ENCODE data around the gene INSC. TPM values are rescaled to one million over a fixed set of nuclear protein-coding genes. Genes with fewer than 3 reads are reported as not detected.

The INSC gene
- total RNA-seq, 1 donor from 2014 or later = 4.2 TPM

GRCh38 chr11:15123849-15124248 is 9.1 kb downstream of the INSC start:
- H3K4me3 ChIP-seq (ENCODE audit: low read length in 3 of 3) = no peak overlapping the region
- H3K36me3 ChIP-seq (ENCODE audit: control insufficient read depth in 3 of 3, insufficient read depth in 3 of 3, low read length in 3 of 3) = no peaks in the 10 kb centered on the region
- no peak overlapping the region for H3K9ac ChIP-seq (ENCODE audit: low read depth in 1 of 3, low read length in 3 of 3)
- H3K27ac ChIP-seq (ENCODE audit: low read depth, low read length) = no peak overlapping the region
- no peaks in the 10 kb centered on the region for H3K9me3 ChIP-seq (ENCODE audit: control insufficient read depth in 3 of 3, low read length in 3 of 3)
- H3K27me3 ChIP-seq (ENCODE audit: control insufficient read depth in 3 of 3, insufficient read depth in 3 of 3, low read length in 3 of 3) = peaks cover 5 to 10% (median 10%) of the 10 kb centered on the region in 3 donors
- H3K4me1 ChIP-seq (ENCODE audit: control insufficient read depth in 3 of 3, insufficient read depth in 3 of 3, low read length in 3 of 3) = no peaks in the 10 kb centered on the region

DNA sequence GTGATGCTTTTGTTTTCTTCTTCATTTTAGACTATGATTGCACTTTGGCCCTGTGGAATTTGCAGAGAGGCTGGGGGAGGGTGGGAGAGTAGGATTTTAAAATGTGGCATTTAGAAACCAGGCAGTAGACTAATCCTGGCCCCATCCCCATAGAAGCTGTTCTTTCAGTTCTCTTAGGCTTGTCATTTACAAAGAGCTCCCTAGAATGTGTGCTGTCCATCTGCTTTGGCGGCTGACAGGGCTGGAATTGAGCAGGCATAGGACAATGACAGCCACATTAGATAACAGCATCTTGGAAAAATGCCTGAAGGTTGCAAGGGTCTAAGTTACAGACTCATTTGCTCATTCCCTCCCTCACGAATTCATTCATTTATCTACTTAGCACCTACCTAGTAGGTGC is 9.8 kb downstream of the INSC start:
- Histone ChIP-seq H3K27me3 (ENCODE audit: control insufficient read depth in 3 of 3, insufficient read depth in 3 of 3, low read length in 3 of 3) (peaks cover 3 to 5% (median 3%) of the 10 kb centered on the region in 3 donors), H3K4me3 (ENCODE audit: low read length in 3 of 3) (no peak overlapping the region), H3K36me3 (ENCODE audit: control insufficient read depth in 3 of 3, insufficient read depth in 3 of 3, low read length in 3 of 3) (no peaks in the 10 kb centered on the region), H3K9ac (ENCODE audit: low read depth in 1 of 3, low read length in 3 of 3) (no peak overlapping the region), H3K9me3 (ENCODE audit: control insufficient read depth in 3 of 3, low read length in 3 of 3) (no peaks in the 10 kb centered on the region), H3K27ac (ENCODE audit: low read depth, low read length) (no peak overlapping the region), H3K4me1 (ENCODE audit: control insufficient read depth in 3 of 3, insufficient read depth in 3 of 3, low read length in 3 of 3) (no peaks in the 10 kb centered on the region)

GRCh38 chr11:15127341-15127740 is 12.6 kb downstream of the INSC start:
- no peak overlapping the region for H3K9ac ChIP-seq (ENCODE audit: low read depth in 1 of 3, low read length in 3 of 3)
- H3K36me3 ChIP-seq (ENCODE audit: control insufficient read depth in 3 of 3, insufficient read depth in 3 of 3, low read length in 3 of 3) = no peaks in the 10 kb centered on the region
- no peaks in the 10 kb centered on the region for H3K4me1 ChIP-seq (ENCODE audit: control insufficient read depth in 3 of 3, insufficient read depth in 3 of 3, low read length in 3 of 3)
- no peaks in the 10 kb centered on the region for H3K9me3 ChIP-seq (ENCODE audit: control insufficient read depth in 3 of 3, low read length in 3 of 3)
- peaks cover 0 to 3% (median 0%) of the 10 kb centered on the region in 3 donors for H3K27me3 ChIP-seq (ENCODE audit: control insufficient read depth in 3 of 3, insufficient read depth in 3 of 3, low read length in 3 of 3)
- no peak overlapping the region for H3K27ac ChIP-seq (ENCODE audit: low read depth, low read length)
- no peak overlapping the region for H3K4me3 ChIP-seq (ENCODE audit: low read length in 3 of 3)

DNA sequence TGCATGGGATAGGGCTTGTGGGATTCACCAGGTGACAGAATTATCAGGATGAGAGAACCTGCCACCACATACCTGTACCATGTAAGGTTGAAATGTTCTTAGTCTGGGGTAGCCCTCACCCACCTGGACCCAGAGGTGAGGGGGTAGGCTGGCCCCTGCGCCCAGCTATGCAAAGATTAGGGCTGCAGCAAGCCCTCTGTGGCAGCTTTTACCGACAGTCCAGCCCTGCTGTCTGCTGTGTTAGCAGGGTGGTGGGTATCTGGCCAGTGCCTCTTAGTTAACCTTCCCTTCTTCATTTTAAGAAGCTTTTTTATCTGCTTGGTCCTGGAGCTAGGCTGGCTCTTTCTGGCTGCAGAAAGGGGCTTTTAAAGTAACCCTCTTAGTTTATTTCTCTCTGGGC is 13.9 kb downstream of the INSC start:
- Histone ChIP-seq H3K27ac (ENCODE audit: low read depth, low read length) (no peak overlapping the region), H3K4me1 (ENCODE audit: control insufficient read depth in 3 of 3, insufficient read depth in 3 of 3, low read length in 3 of 3) (no peaks in the 10 kb centered on the region), H3K9ac (ENCODE audit: low read depth in 1 of 3, low read length in 3 of 3) (no peak overlapping the region), H3K27me3 (ENCODE audit: control insufficient read depth in 3 of 3, insufficient read depth in 3 of 3, low read length in 3 of 3) (peaks cover 0 to 3% (median 0%) of the 10 kb centered on the region in 3 donors), H3K36me3 (ENCODE audit: control insufficient read depth in 3 of 3, insufficient read depth in 3 of 3, low read length in 3 of 3) (no peaks in the 10 kb centered on the region), H3K4me3 (ENCODE audit: low read length in 3 of 3) (no peak overlapping the region), H3K9me3 (ENCODE audit: control insufficient read depth in 3 of 3, low read length in 3 of 3) (no peaks in the 10 kb centered on the region)

DNA sequence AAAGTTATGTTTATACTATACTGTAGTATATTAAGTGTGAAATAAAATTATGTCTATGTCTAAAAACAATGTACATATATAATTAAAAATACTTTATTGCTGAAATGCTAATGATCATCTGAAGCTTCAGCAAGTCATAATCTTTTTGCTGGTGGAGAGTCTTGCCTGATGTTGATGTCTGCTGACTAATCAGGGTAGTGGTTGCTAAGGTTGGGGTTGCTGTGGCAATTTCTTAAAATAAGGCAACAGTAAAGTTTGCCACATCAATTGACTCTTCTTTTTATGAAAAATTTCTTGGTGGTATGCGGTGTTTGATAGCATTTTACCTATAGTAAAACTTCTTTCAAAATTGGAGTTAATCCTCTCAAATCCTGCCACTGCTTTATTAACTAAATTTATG is 21.4 kb downstream of the INSC start:
- Histone ChIP-seq H3K27ac (ENCODE audit: low read depth, low read length) (no peak overlapping the region), H3K36me3 (ENCODE audit: control insufficient read depth in 3 of 3, insufficient read depth in 3 of 3, low read length in 3 of 3) (no peaks in the 10 kb centered on the region), H3K27me3 (ENCODE audit: control insufficient read depth in 3 of 3, insufficient read depth in 3 of 3, low read length in 3 of 3) (no peaks in the 10 kb centered on the region), H3K9ac (ENCODE audit: low read depth in 1 of 3, low read length in 3 of 3) (no peak overlapping the region), H3K4me3 (ENCODE audit: low read length in 3 of 3) (no peak overlapping the region), H3K9me3 (ENCODE audit: control insufficient read depth in 3 of 3, low read length in 3 of 3) (no peaks in the 10 kb centered on the region), H3K4me1 (ENCODE audit: control insufficient read depth in 3 of 3, insufficient read depth in 3 of 3, low read length in 3 of 3) (no peaks in the 10 kb centered on the region)

DNA sequence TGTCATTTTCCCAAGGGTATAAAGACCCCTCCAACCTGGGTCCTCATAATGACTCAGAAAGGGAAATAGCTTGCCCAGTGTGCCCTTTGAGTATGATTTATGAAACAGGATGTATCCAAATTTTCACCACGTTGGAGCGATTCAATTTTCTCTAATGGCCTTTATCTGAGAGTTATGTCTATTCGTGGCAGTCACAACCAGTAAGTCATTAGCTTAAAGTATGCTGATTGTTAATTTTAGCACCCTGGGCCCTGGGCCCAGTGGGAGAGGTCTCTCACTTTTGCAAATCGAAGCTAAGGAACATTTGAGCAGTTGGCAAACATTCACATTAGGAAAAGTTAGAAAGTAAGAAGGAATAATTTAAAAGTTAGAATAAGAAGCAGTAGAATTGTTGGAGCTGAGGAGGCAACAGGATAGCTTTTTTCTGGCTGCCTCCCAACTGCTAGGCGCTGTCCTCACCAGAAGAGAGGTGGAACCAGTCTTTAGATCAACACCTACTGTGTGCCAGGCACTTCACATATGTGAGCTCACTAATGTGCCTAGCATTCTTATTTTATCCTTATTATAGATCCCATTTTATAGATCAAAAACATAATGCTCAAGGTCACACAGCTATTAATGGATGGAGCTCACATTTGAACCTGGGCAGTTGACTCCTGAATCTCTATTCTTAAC is 24.5 kb downstream of the INSC start:
- H3K36me3 ChIP-seq (ENCODE audit: control insufficient read depth in 3 of 3, insufficient read depth in 3 of 3, low read length in 3 of 3) = no peaks in the 10 kb centered on the region
- no peaks in the 10 kb centered on the region for H3K27me3 ChIP-seq (ENCODE audit: control insufficient read depth in 3 of 3, insufficient read depth in 3 of 3, low read length in 3 of 3)
- no peak overlapping the region for H3K27ac ChIP-seq (ENCODE audit: low read depth, low read length)
- H3K9ac ChIP-seq (ENCODE audit: low read depth in 1 of 3, low read length in 3 of 3) = no peak overlapping the region
- H3K4me1 ChIP-seq (ENCODE audit: control insufficient read depth in 3 of 3, insufficient read depth in 3 of 3, low read length in 3 of 3) = no peaks in the 10 kb centered on the region
- H3K4me3 ChIP-seq (ENCODE audit: low read length in 3 of 3) = no peak overlapping the region
- H3K9me3 ChIP-seq (ENCODE audit: control insufficient read depth in 3 of 3, low read length in 3 of 3) = no peaks in the 10 kb centered on the region

GRCh38 chr11:15139958-15140659 is 25.4 kb downstream of the INSC start:
- Histone ChIP-seq H3K36me3 (ENCODE audit: control insufficient read depth in 3 of 3, insufficient read depth in 3 of 3, low read length in 3 of 3) (no peaks in the 10 kb centered on the region), H3K9me3 (ENCODE audit: control insufficient read depth in 3 of 3, low read length in 3 of 3) (no peaks in the 10 kb centered on the region), H3K27ac (ENCODE audit: low read depth, low read length) (no peak overlapping the region), H3K4me3 (ENCODE audit: low read length in 3 of 3) (no peak overlapping the region), H3K4me1 (ENCODE audit: control insufficient read depth in 3 of 3, insufficient read depth in 3 of 3, low read length in 3 of 3) (no peaks in the 10 kb centered on the region), H3K9ac (ENCODE audit: low read depth in 1 of 3, low read length in 3 of 3) (no peak overlapping the region), H3K27me3 (ENCODE audit: control insufficient read depth in 3 of 3, insufficient read depth in 3 of 3, low read length in 3 of 3) (no peaks in the 10 kb centered on the region)

DNA sequence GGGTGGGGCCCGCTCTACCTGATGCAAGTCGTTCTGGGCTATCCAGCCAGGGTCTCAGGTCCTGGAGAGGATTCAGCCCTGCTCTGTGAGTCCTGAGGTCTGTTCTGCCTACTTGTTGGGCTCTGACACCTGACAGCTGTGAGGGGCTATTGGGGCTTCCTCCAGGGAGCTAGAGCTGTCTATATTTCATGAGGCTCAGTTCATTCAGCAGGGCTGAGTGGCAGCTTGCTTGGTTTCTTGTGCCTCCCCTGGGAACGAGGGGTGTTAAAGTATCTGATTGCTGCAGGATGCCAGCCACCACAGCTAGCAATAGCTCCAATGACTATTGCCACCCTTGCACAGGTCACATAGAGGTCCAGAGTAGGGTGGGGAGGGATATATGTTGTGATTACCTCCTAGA is 26.7 kb downstream of the INSC start:
- no peaks in the 10 kb centered on the region for H3K9me3 ChIP-seq (ENCODE audit: control insufficient read depth in 3 of 3, low read length in 3 of 3)
- H3K36me3 ChIP-seq (ENCODE audit: control insufficient read depth in 3 of 3, insufficient read depth in 3 of 3, low read length in 3 of 3) = no peaks in the 10 kb centered on the region
- H3K4me1 ChIP-seq (ENCODE audit: control insufficient read depth in 3 of 3, insufficient read depth in 3 of 3, low read length in 3 of 3) = no peaks in the 10 kb centered on the region
- no peak overlapping the region for H3K4me3 ChIP-seq (ENCODE audit: low read length in 3 of 3)
- no peak overlapping the region for H3K9ac ChIP-seq (ENCODE audit: low read depth in 1 of 3, low read length in 3 of 3)
- H3K27me3 ChIP-seq (ENCODE audit: control insufficient read depth in 3 of 3, insufficient read depth in 3 of 3, low read length in 3 of 3) = no peaks in the 10 kb centered on the region
- H3K27ac ChIP-seq (ENCODE audit: low read depth, low read length) = no peak overlapping the region

DNA sequence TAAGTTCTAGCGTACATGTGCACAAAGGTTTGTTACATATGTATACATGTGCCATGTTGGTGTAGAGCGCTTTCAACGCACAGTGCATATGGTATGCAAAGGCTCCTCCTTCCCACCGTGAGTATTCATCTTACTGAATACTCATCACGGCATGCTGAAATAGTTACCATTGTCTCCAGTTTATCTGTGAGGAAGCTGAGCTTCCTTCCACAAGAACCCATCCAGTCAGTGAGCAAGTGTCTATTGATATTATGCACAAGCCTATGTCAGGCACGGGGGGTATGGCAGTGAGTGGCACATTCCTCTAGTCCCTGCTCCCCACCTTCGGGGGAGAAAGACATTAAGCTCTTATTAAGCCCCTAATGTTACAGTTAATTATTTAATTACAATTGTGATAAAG is 28.1 kb downstream of the INSC start:
- Histone ChIP-seq H3K36me3 (ENCODE audit: control insufficient read depth in 3 of 3, insufficient read depth in 3 of 3, low read length in 3 of 3) (no peaks in the 10 kb centered on the region), H3K27me3 (ENCODE audit: control insufficient read depth in 3 of 3, insufficient read depth in 3 of 3, low read length in 3 of 3) (peaks cover 0 to 2% (median 0%) of the 10 kb centered on the region in 3 donors), H3K9ac (ENCODE audit: low read depth in 1 of 3, low read length in 3 of 3) (no peak overlapping the region), H3K4me1 (ENCODE audit: control insufficient read depth in 3 of 3, insufficient read depth in 3 of 3, low read length in 3 of 3) (no peaks in the 10 kb centered on the region), H3K4me3 (ENCODE audit: low read length in 3 of 3) (no peak overlapping the region), H3K27ac (ENCODE audit: low read depth, low read length) (no peak overlapping the region), H3K9me3 (ENCODE audit: control insufficient read depth in 3 of 3, low read length in 3 of 3) (no peaks in the 10 kb centered on the region)

- Histone ChIP-seq H3K4me1 (ENCODE audit: control insufficient read depth in 3 of 3, insufficient read depth in 3 of 3, low read length in 3 of 3) (no peaks in the 10 kb centered on the region), H3K4me3 (ENCODE audit: low read length in 3 of 3) (no peak overlapping the region), H3K9ac (ENCODE audit: low read depth in 1 of 3, low read length in 3 of 3) (no peak overlapping the region), H3K36me3 (ENCODE audit: control insufficient read depth in 3 of 3, insufficient read depth in 3 of 3, low read length in 3 of 3) (no peaks in the 10 kb centered on the region), H3K27me3 (ENCODE audit: control insufficient read depth in 3 of 3, insufficient read depth in 3 of 3, low read length in 3 of 3) (peaks cover 0 to 4% (median 0%) of the 10 kb centered on the region in 3 donors), H3K27ac (ENCODE audit: low read depth, low read length) (no peak overlapping the region), H3K9me3 (ENCODE audit: control insufficient read depth in 3 of 3, low read length in 3 of 3) (no peaks in the 10 kb centered on the region)
Measured at GRCh38 chr11:15143855-15144254, 29.1 kb downstream of the INSC start.

All from skeletal muscle tissue (tissue), 4 donors.